ENCODE data around the gene YJEFN3.

DNA sequence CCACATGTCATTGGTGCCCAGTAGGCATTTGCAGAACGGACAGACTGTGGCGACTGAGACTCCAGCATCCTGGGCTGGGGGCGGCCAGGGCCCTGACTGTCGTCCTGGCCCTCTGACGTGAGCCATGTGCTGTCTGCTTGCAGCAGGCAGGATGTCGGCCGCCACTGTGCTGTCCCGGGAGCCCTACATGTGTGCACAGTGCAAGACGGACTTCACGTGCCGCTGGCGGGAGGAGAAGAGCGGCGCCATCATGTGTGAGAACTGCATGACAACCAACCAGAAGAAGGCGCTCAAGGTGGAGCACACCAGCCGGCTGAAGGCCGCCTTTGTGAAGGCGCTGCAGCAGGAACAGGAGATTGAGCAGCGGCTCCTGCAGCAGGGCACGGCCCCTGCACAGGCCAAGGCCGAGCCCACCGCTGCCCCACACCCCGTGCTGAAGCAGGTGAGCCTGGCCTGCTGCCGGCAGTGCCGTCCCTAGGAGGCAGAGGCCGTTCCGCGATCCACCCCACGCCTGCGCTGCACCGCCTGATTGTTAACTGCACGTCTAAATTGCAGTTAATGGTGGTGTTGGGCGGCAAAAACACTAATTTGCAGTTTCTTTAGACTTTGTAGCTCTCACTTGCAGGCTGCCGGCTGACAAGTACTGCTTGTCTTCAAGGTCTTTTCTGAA, 27.6 kb upstream of the YJEFN3 start:
- TF ChIP-seq, protein P1, sequence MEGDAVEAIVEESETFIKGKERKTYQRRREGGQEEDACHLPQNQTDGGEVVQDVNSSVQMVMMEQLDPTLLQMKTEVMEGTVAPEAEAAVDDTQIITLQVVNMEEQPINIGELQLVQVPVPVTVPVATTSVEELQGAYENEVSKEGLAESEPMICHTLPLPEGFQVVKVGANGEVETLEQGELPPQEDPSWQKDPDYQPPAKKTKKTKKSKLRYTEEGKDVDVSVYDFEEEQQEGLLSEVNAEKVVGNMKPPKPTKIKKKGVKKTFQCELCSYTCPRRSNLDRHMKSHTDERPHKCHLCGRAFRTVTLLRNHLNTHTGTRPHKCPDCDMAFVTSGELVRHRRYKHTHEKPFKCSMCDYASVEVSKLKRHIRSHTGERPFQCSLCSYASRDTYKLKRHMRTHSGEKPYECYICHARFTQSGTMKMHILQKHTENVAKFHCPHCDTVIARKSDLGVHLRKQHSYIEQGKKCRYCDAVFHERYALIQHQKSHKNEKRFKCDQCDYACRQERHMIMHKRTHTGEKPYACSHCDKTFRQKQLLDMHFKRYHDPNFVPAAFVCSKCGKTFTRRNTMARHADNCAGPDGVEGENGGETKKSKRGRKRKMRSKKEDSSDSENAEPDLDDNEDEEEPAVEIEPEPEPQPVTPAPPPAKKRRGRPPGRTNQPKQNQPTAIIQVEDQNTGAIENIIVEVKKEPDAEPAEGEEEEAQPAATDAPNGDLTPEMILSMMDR (IDR thresholded peaks at IDR 0.05), result no peak
- TF ChIP-seq EZH2 (IDR thresholded peaks at IDR 0.05) (no peak), EZH2phosphoT487 (IDR thresholded peaks at IDR 0.05) (no peak)
